HL-60/S4 treated with retinoic acid at 250 ng/mL for 4 days and 3 days (cell line): Measurements from ENCODE around the gene CWF19L1.

Experiments used
- in situ Hi-C: fragments of 300-500 bp; cut with MboI; formaldehyde crosslinking; loops from 2 replicates; pipeline ENCODE4 v1.7.0; 2022; ENCODE audit warnings: low sequenced_read_pairs

The CWF19L1 gene

GRCh38 chr10:100253041-100253440, 14.4 kb downstream of the CWF19L1 start:
- in situ Hi-C loops: no loop called here

- in situ Hi-C loops: loop anchor here (25.0 kb wide), 1 partner anchor 412 kb away; no protein-coding TSS in a partner anchor
Observed at GRCh38 chr10:100248820-100249219, 18.6 kb downstream of the CWF19L1 start.

- in situ Hi-C loops: loop anchor here (25.0 kb wide), 1 partner anchor 408 kb away; no protein-coding TSS in a partner anchor
Observed at GRCh38 chr10:100245484-100246220, 21.8 kb downstream of the CWF19L1 start.

GRCh38 chr10:100239851-100240250, 27.6 kb downstream of the CWF19L1 start:
- in situ Hi-C loops: loop anchor here (25.0 kb wide), 1 partner anchor 403 kb away; no protein-coding TSS in a partner anchor

- in situ Hi-C loops: loop anchor here (25.0 kb wide), 1 partner anchor 401 kb away; no protein-coding TSS in a partner anchor
Observed at GRCh38 chr10:100238429-100238828, 29.0 kb downstream of the CWF19L1 start.

- in situ Hi-C loops: loop anchor here (25.0 kb wide), 1 partner anchor 395 kb away; no protein-coding TSS in a partner anchor
Observed at GRCh38 chr10:100232101-100232500, 35.3 kb downstream of the CWF19L1 start.

- in situ Hi-C loops: loop anchor here (25.0 kb wide), 1 partner anchor 393 kb away; no protein-coding TSS in a partner anchor
Observed at GRCh38 chr10:100229819-100230422, 37.5 kb downstream of the CWF19L1 start.

- in situ Hi-C loops: no loop called here
Observed at GRCh38 chr10:100223879-100224278, 43.6 kb downstream of the CWF19L1 start.

GRCh38 chr10:100222529-100222928, 44.9 kb downstream of the CWF19L1 start:
- in situ Hi-C loops: no loop called here

- in situ Hi-C loops: no loop called here
Observed at GRCh38 chr10:100216006-100216405, 51.4 kb downstream of the CWF19L1 start.

- in situ Hi-C loops: no loop called here
Observed at GRCh38 chr10:100209303-100209702, 58.1 kb downstream of the CWF19L1 start.

- in situ Hi-C loops: no loop called here
Observed at GRCh38 chr10:100208276-100208675, 59.2 kb downstream of the CWF19L1 start.

GRCh38 chr10:100204370-100204769, 63.1 kb downstream of the CWF19L1 start:
- in situ Hi-C loops: no loop called here

GRCh38 chr10:100201549-100201948, 65.9 kb downstream of the CWF19L1 start:
- in situ Hi-C loops: no loop called here

- in situ Hi-C loops: no loop called here
Observed at GRCh38 chr10:100194711-100195110, 72.7 kb downstream of the CWF19L1 start.

GRCh38 chr10:100192350-100192749, 75.1 kb downstream of the CWF19L1 start:
- in situ Hi-C loops: no loop called here

GRCh38 chr10:100186253-100187212, 80.9 kb downstream of the CWF19L1 start:
- in situ Hi-C loops: no loop called here

GRCh38 chr10:100185364-100186252, 81.8 kb downstream of the CWF19L1 start, which contains the start of gene ERLIN1:
Gene ERLIN1 (minus strand): TSS chr10:100186029. CDS start chr10:100185626, 403 bp downstream.
- in situ Hi-C loops: no loop called here

- in situ Hi-C loops: no loop called here
Observed at GRCh38 chr10:100184840-100185239, 82.6 kb downstream of the CWF19L1 start.

- in situ Hi-C loops: no loop called here
Observed at GRCh38 chr10:100184426-100184825, 83.0 kb downstream of the CWF19L1 start.
